Heart left ventricle (tissue), 16 donors: ENCODE measurements around the gene LIN7B. TPM values are rescaled to one million over a fixed set of nuclear protein-coding genes. Genes with fewer than 3 reads are reported as not detected.

Source experiments
- ATAC-seq, 4 donors: fragments of 200-7000 bp; cut with Tn5 transposase; one replicate each; pipeline ENCODE4 v1.9.1; 2020 to 2022; ENCODE audit warnings: moderate library complexity in 4 of 4, mild to moderate bottlenecking in 3 of 4, moderate number of reproducible peaks in 1 of 4
- DNase-seq, 5 donors: peaks; one replicate each; pipeline ENCODE4 v3.0.0-alpha.2; 2020
- H3K27ac ChIP-seq, 12 donors: fragments of 200-600 bp; sonication (generic) in 4 of 12; one replicate each; pipeline versions ENCODE4 v1.5.0 to v1.8.0; 2016 to 2022; ENCODE audit warnings: mild to moderate bottlenecking in 2 of 12
- H3K27me3 ChIP-seq, 9 donors: fragments of 200-600 bp; sonication (generic) in 2 of 9; one replicate each; pipeline versions ENCODE4 v1.5.1 to v1.8.0; 2016 to 2022; ENCODE audit warnings: mild to moderate bottlenecking in 3 of 9
- H3K36me3 ChIP-seq, 9 donors: fragments of 200-600 bp; sonication (generic) in 2 of 9; one replicate each; pipeline versions ENCODE4 v1.5.0 to v1.8.0; 2018 to 2022; ENCODE audit warnings: mild to moderate bottlenecking in 2 of 9
- H3K4me1 ChIP-seq, 12 donors: fragments of 200-600 bp; sonication (generic) in 4 of 12; one replicate each; pipeline versions ENCODE4 v1.5.0 to v1.8.0; 2016 to 2022; ENCODE audit warnings: mild to moderate bottlenecking in 3 of 12
- H3K4me3 ChIP-seq, 12 donors: fragments of 200-600 bp; sonication (generic) in 4 of 12; one replicate each; pipeline versions ENCODE4 v1.5.0 to v1.8.0; 2017 to 2022; ENCODE audit warnings: mild to moderate bottlenecking in 9 of 12, moderate library complexity in 4 of 12
- H3K9me3 ChIP-seq, 12 donors: fragments of 200-600 bp; sonication (generic) in 4 of 12; one replicate each; pipeline versions ENCODE4 v1.5.0 to v1.8.0; 2016 to 2022; ENCODE audit warnings: mild to moderate bottlenecking in 1 of 12
- POLR2A ChIP-seq, 2 donors: fragments of 450-650 bp; IDR thresholded peaks; one replicate each; pipeline ENCODE4 v1.6.1; 2017; ENCODE audit warnings: antibody characterized with exemption in 2 of 2, mild to moderate bottlenecking in 2 of 2, moderate library complexity in 2 of 2
- WGBS, 4 donors: extraction: QIAGEN DNeasy Blood & Tissue Kit in 2 of 4; methylation state at CpG; one replicate each; pipeline versions ENCODE4 v1.1.5 to v1.1.7; 2013 to 2018; 5-methylcytosine and 5-hydroxymethylcytosine counted together
- intact Hi-C, 10 donors: fragments of 100-400 bp; cut with DNase I; formaldehyde crosslinking; loops; one replicate each; pipeline versions ENCODE4 v1.11.1 to v1.14.2; 2022
- polyA plus RNA-seq, 2 donors: library from polyadenylated mRNA; stranded (reverse); fragments of 200-250 nt; gene quantifications; one replicate each; pipeline ENCODE4 v1.2.3, GENCODE V29; 2013
- total RNA-seq, 9 donors: library from RNA; depleted of rRNA in 2 of 9; stranded (reverse); fragments of >200 nt in 2 of 9; fragmentation: NEBNext Ultra II Directional in 3 of 9; extraction: Animal tissue kit (Norgen Biotek cat#: 25700) in 3 of 9; gene quantifications; one replicate each; pipeline versions ENCODE4 v1.1.0 to v1.2.4, GENCODE V29; 2016 to 2023
- TF ChIP-seq, protein P1 (sequence below), 12 donors: fragments of 200-600 bp; sonication (generic) in 4 of 12; IDR thresholded peaks; one replicate each; pipeline versions ENCODE4 v1.5.0 to v1.8.0; 2018 to 2022; ENCODE audit warnings: antibody characterized with exemption in 12 of 12, mild to moderate bottlenecking in 5 of 12
- donor health status: ischemic (EF 13 %, LVEDD 7.1; RV severe dilation, severe dysfunction).
- donor health status: healthy with polysubstance abuse.
- donor health status: DM: no; HTN: yes; CAD: no.
- donor health status: DM: no; HTN: no; CAD: no.
- donor health status: ischemic (EF 25% LVEDD 6.9; RV normal size, moderate dysfunction).
- donor health status: ischemic (EF 25% LVEDD 5.7; RV mildly dilated, moderate dysfunction).
- donor health status: healthy.
- donor health status: DM: yes; HTN: yes; CAD: no.
- donor health status: ischemic (EF 35%, LVEDD 5.7; RV mildly dilated, moderate dysfunction).
- donor health status: nonischemic (EF 11% LVEDD 7.7; RV severe dilation, severe dysfunction).
- donor health status: DM: yes; HTN: yes; CAD: no.
- donor health status: PGD.
- donor health status: ischemic (EF 29% LVEDD 5.4; RV normal size, mild dysfunction).
- donor health status: nonischemic (EF 23%, LVEDD 6.1; RV moderate dilation, normal function).

LIN7B gene
- total and polyA plus RNA-seq, 11 donors = 12.6 to 55.8 (median 22.6) TPM

DNA sequence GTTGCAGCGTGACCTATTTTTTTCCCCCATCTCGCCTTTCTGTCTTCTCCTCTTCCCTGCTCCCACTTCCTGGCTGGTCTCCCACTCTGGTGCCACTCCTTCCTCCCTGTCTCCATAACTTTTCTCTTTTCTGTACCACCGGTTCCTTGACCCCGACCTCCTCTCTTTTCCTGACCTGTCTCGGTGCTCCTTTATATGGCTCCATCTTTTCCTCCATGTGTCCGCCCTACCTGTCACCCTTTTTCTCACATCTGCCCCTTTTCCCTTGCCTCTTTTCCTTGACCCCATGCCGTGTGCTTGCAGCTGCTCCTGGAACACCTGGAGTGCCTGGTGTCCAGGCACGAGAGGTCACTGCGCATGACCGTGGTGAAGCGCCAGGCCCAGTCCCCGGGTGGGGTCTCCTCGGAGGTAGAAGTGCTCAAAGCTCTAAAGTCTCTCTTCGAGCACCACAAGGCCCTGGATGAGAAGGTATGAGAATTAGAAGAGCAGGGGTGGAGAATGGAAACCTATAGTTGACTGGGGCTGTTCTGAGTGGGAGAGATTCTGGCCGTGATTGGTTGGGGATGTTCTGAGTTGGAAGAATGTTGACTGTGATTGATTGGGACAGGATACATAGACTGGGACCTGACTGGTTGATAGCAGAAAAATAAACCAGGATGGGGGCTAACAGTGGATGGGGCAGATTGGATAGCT, 14.5 kb downstream of the LIN7B start:
- no peaks in the 10 kb centered on the region for H3K9me3 ChIP-seq
- TF ChIP-seq, protein P1, sequence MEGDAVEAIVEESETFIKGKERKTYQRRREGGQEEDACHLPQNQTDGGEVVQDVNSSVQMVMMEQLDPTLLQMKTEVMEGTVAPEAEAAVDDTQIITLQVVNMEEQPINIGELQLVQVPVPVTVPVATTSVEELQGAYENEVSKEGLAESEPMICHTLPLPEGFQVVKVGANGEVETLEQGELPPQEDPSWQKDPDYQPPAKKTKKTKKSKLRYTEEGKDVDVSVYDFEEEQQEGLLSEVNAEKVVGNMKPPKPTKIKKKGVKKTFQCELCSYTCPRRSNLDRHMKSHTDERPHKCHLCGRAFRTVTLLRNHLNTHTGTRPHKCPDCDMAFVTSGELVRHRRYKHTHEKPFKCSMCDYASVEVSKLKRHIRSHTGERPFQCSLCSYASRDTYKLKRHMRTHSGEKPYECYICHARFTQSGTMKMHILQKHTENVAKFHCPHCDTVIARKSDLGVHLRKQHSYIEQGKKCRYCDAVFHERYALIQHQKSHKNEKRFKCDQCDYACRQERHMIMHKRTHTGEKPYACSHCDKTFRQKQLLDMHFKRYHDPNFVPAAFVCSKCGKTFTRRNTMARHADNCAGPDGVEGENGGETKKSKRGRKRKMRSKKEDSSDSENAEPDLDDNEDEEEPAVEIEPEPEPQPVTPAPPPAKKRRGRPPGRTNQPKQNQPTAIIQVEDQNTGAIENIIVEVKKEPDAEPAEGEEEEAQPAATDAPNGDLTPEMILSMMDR (IDR thresholded peaks at IDR 0.05) = no peak
- TF ChIP-seq POLR2A (IDR thresholded peaks at IDR 0.05) = no peak
- peaks cover 0 to 22% (median 14%) of the 10 kb centered on the region in 12 donors for H3K4me1 ChIP-seq
- no peaks in the 10 kb centered on the region for H3K27me3 ChIP-seq
- WGBS, 4 donors = 43 to 69% (median 66%) methylated on average over 15 of the region's 15 CpGs
- DNase-seq (no peak), ATAC-seq (no peak)
- intact Hi-C loops = no loop called here
- H3K36me3 ChIP-seq = no peaks in the 10 kb centered on the region
- H3K27ac ChIP-seq = peak overlapping the region in 6 of 12 donors; percentile 14 to 70 (median 42)
- peak overlapping the region in 9 of 12 donors; percentile 15 to 44 (median 29) for H3K4me3 ChIP-seq

DNA sequence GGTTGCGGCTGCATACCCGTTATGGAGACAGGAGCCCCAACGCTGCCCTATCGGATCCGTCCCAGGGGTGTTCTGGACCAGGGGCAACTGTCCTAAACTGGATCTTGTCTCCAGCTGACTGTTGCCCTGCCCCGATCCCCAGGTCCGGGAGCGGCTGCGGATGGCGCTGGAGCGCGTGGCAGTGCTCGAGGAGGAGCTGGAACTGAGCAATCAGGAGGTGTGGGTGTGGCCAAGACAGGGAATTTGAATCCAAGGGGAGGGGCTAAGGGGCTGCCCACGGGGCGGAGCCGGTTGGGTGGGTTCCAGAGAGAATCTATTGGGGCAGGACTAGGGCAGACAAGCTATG, 15.0 kb downstream of the LIN7B start:
- ATAC-seq (no peak), DNase-seq (no peak)
- H3K4me1 ChIP-seq = peaks cover 0 to 27% (median 19%) of the 10 kb centered on the region in 12 donors
- H3K9me3 ChIP-seq = no peaks in the 10 kb centered on the region
- H3K27ac ChIP-seq = no peak overlapping the region
- no peaks in the 10 kb centered on the region for H3K27me3 ChIP-seq
- intact Hi-C loops = no loop called here
- no peak overlapping the region for H3K4me3 ChIP-seq
- 40 to 66% (median 62%) methylated on average over 16 of the region's 16 CpGs for WGBS, 4 donors
- H3K36me3 ChIP-seq = no peaks in the 10 kb centered on the region
- no peak for TF ChIP-seq POLR2A (IDR thresholded peaks at IDR 0.05)
- TF ChIP-seq, protein P1 (IDR thresholded peaks at IDR 0.05) = no peak

DNA sequence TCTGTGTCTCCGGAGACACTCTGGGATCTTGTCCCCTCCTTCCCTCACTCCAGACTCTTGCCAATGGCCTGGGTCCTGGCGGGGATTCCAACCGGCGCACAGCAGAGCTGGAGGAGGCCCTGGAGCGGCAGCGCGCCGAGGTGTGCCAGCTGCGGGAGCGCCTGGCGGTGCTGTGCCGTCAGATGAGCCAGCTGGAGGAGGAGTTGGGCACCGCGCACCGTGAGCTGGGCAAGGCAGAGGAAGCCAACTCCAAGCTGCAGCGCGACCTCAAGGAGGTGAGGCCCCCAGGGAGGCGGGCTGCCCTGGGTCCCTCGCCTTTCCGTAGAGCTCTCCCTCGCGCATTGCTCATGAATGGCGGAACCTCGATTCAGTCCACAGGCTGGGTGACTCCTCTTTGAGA, 16.2 kb downstream of the LIN7B start:
- WGBS, 4 donors = 94 to 95% (median 94%) methylated on average over 18 to 24 of the region's 24 CpGs
- H3K27ac ChIP-seq = no peak overlapping the region
- ATAC-seq = no peak

DNA sequence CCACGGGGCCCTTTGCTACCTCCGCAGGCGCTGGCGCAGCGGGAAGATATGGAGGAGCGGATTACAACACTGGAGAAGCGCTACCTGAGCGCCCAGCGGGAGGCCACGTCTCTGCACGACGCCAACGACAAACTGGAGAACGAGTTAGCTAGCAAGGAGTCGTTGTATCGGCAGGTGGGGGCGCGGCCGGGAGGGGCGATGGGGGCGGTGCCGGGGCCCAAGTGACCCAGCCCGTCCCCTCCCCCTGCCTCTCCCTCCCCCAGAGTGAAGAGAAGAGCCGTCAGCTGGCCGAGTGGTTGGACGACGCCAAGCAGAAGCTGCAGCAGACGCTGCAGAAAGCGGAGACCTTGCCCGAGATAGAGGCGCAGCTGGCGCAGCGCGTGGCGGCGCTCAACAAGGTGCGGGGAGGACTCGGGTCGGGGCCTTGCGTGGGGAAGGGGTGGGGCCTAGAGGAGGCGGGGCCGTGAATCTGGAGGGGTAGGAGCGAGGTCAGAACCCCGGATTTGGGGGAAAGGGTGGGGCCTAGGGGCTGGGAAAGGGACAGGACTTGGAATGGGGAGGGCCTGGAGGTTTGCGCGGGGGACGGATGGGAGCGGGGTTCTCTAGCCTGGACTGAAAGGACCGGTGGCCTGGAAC, 18.9 kb downstream of the LIN7B start:
- 14 to 34% (median 24%) methylated on average over 46 to 49 of the region's 49 CpGs for WGBS, 4 donors
- intact Hi-C loops = no loop called here

More for the DNA sequence above, 16.2 kb downstream of the LIN7B start:
- no peaks in the 10 kb centered on the region for H3K9me3 ChIP-seq
- no peaks in the 10 kb centered on the region for H3K27me3 ChIP-seq
- no peaks in the 10 kb centered on the region for H3K36me3 ChIP-seq
- DNase-seq = no peak
- TF ChIP-seq POLR2A (IDR thresholded peaks at IDR 0.05) = no peak
- TF ChIP-seq, protein P1 (IDR thresholded peaks at IDR 0.05) = no peak
- H3K4me3 ChIP-seq = no peak overlapping the region
- intact Hi-C loops = no loop called here
- peaks cover 0 to 31% (median 21%) of the 10 kb centered on the region in 12 donors for H3K4me1 ChIP-seq

More for the DNA sequence above, 18.9 kb downstream of the LIN7B start:
- DNase-seq = peak in 3 of 5 donors; percentile 29 to 69 (median 68)
- TF ChIP-seq, protein P1 (IDR thresholded peaks at IDR 0.05) = no peak
- TF ChIP-seq POLR2A (IDR thresholded peaks at IDR 0.05) = no peak
- peak in 3 of 4 donors; percentile 12 to 42 (median 13) for ATAC-seq
- Histone ChIP-seq H3K36me3 (no peaks in the 10 kb centered on the region), H3K4me1 (peaks cover 0 to 29% (median 18%) of the 10 kb centered on the region in 12 donors), H3K9me3 (no peaks in the 10 kb centered on the region), H3K27ac (peak overlapping the region in 6 of 12 donors; percentile 9 to 57 (median 38)), H3K4me3 (peak overlapping the region in 11 of 12 donors; percentile 6 to 48 (median 36)), H3K27me3 (no peaks in the 10 kb centered on the region)
